Measurements from ENCODE around the gene MORC3.
"Not testable (repeated sequence)": the region's sequence is repeated elsewhere in the genome, so short reads cannot be mapped to it uniquely, and the experiment has no call there.

The MORC3 gene

GRCh38 chr21:36337099-36337509 is 17.1 kb downstream of the MORC3 start:
- H3K4me3 ChIP-seq (ENCODE audit: low read length): no peak overlapping the region
- TF ChIP-seq CTCF (IDR thresholded peaks at IDR 0.05; ENCODE audit: insufficient read depth, low read depth, low read length, missing control alignments): no peak
- peak; percentile 93 for DNase-seq (ENCODE audit: low read depth)

GRCh38 chr21:36338975-36339374 is 19.0 kb downstream of the MORC3 start:
- TF ChIP-seq CTCF (IDR thresholded peaks at IDR 0.05; ENCODE audit: insufficient read depth, low read depth, low read length, missing control alignments): no peak
- H3K4me3 ChIP-seq (ENCODE audit: low read length): no peak overlapping the region
- no peak for DNase-seq (ENCODE audit: low read depth)

- DNase-seq (ENCODE audit: low read depth): not testable (repeated sequence)
Observed at GRCh38 chr21:36342581-36342980, 22.6 kb downstream of the MORC3 start.

GRCh38 chr21:36344931-36345330 is 24.9 kb downstream of the MORC3 start:
- no peak for DNase-seq (ENCODE audit: low read depth)
- no peak for TF ChIP-seq CTCF (IDR thresholded peaks at IDR 0.05; ENCODE audit: insufficient read depth, low read depth, low read length, missing control alignments)
- H3K4me3 ChIP-seq (ENCODE audit: low read length): no peak overlapping the region

More at GRCh38 chr21:36342581-36342980, 22.6 kb downstream of the MORC3 start:
- not testable (repeated sequence) for H3K4me3 ChIP-seq (ENCODE audit: low read length)

GRCh38 chr21:36347278-36347961 is 27.4 kb downstream of the MORC3 start:
- no peak for TF ChIP-seq CTCF (IDR thresholded peaks at IDR 0.05; ENCODE audit: insufficient read depth, low read depth, low read length, missing control alignments)
- DNase-seq (ENCODE audit: low read depth): no peak

GRCh38 chr21:36347962-36348328 is 27.9 kb downstream of the MORC3 start:
- TF ChIP-seq CTCF (IDR thresholded peaks at IDR 0.05; ENCODE audit: insufficient read depth, low read depth, low read length, missing control alignments): no peak
- H3K4me3 ChIP-seq (ENCODE audit: low read length): no peak overlapping the region
- DNase-seq (ENCODE audit: low read depth): peak; percentile 22

More at GRCh38 chr21:36347278-36347961, 27.4 kb downstream of the MORC3 start:
- H3K4me3 ChIP-seq (ENCODE audit: low read length): no peak overlapping the region

GRCh38 chr21:36349315-36349714 is 29.3 kb downstream of the MORC3 start:
- no peak overlapping the region for H3K4me3 ChIP-seq (ENCODE audit: low read length)
- no peak for TF ChIP-seq CTCF (IDR thresholded peaks at IDR 0.05; ENCODE audit: insufficient read depth, low read depth, low read length, missing control alignments)
- DNase-seq (ENCODE audit: low read depth): no peak
